ENCODE data around the gene CD200.
"Not testable (repeated sequence)": the region's sequence is repeated elsewhere in the genome, so short reads cannot be mapped to it uniquely, and the experiment has no call there.

The CD200 gene

GRCh38 chr3:112391648-112392047, 58.7 kb downstream of the CD200 start:
- no peak for FAIRE-seq

GRCh38 chr3:112392393-112393359, 59.7 kb downstream of the CD200 start:
- no peak for FAIRE-seq

DNA sequence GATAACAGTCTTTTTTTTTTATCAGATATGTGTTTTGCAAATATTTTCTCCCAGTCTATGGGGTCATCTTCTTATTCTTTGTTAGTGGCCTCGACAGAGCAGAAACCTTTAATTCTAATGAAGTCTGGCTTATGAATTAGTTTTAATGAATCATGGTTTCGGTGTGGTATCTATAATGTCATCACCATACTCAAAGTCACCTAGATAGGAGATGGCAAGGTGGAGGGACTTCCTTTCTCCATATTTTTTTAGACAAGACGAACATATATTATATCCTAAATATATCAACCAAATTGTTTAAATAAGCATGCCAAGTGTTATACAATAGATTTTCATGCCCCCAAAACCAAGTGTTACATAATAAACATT, 60.4 kb downstream of the CD200 start:
- FAIRE-seq = no peak

DNA sequence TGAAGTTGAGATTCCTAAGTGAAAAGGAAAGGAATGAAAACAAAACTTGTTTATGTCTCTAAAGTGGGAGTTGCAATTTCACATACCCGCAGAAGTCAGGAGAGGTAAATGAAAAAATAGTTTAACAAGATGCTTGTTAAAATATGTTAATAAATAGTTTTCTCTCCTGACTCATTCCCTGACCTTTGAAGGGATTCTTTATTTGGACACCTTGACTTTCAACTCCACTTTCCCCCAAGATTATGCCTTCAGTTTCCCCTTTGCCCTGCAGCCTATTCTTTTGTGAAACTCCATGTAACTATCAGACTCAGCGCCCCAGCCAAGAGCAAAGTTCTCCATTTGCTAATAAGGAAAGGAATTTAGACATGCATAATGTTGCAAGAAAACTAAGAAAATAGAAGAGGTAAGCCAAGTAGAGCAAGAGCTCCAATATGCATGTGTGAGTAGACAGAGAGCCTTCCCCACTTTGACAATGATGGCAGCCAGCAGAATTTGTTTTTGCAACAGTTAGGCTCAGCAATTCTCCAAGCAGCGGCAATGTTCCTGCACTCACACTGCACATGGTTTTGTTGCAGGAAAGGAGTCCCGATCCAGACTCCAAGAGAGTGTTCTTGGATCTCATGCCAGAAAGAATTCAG, 61.2 kb downstream of the CD200 start:
- FAIRE-seq = peak; percentile 94

DNA sequence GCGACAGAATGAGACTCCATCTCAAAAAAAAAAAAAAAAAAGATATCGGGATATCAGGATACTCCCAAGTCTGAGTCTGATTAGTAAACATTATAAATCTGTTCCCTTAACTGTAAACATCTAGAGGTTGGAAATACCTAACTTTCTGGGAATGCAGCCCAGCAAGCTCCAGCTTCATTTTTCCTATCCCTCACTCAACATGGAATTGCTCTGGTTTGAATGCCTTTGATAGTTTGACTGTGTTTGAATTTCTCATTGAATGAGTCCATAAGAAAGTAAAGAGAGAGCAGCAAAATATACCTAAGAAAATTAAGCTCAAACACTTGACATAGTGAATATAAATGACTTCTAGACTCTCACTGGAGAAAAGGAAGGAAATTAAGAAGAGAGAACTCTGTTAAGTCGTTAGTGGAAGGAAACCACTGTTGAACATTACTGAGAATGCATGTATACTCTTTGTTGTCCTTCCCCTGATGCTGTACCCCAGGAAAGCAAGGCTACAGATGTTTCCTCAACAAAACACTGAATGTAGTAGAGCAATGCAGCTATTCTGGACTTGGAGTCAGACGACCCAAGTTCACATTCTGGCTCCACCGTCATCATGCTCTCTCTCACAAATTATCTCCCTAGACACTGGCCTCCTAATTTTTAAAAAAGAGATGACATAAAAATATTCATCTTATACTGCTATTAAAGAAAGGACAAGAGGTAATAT, 62.4 kb downstream of the CD200 start:
- FAIRE-seq = peak; percentile 91

GRCh38 chr3:112395896-112396290, 62.9 kb downstream of the CD200 start:
- FAIRE-seq = peak; percentile 82

DNA sequence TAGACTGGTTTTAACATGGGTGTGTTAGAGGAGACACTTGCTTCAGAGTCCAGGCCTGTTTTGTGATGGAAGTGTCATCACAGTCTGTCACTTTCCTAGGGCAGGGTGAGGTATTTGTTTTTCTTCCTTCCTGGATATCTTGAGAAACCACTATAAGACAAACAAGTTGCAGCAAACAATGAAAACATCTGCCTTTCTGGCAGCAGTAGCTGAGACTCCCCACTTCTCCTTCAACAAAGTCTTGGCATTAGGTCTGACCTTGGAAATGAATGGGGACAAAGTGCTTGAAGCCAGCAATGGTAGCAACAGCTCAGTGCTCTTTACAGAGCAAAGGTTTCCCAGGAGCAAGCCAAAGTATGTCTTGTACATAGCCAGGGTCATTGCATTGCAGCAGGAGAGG, 64.6 kb downstream of the CD200 start:
- FAIRE-seq = no peak

- FAIRE-seq = no peak
These were observed 66.1 kb downstream of the CD200 start for GRCh38 chr3:112399064-112399463.

DNA sequence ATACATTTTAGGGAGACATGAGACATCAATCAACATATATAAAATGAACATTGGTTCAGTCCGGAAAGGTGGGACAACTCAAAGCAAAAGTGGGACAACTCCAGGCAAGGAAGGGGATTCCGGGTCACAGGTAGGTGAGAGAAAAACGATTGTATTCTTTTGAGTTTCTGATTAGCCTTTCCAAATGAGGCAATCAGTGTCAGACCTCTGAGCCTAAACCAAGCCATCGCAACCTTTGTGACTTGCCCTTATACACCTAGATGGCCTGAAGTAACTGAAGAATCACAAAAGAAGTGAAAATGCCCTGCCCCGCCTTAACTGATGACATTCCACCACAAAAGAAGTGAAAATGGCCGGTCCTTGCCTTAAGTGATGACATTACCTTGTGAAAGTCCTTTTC, 66.6 kb downstream of the CD200 start:
- FAIRE-seq = not testable (repeated sequence)

DNA sequence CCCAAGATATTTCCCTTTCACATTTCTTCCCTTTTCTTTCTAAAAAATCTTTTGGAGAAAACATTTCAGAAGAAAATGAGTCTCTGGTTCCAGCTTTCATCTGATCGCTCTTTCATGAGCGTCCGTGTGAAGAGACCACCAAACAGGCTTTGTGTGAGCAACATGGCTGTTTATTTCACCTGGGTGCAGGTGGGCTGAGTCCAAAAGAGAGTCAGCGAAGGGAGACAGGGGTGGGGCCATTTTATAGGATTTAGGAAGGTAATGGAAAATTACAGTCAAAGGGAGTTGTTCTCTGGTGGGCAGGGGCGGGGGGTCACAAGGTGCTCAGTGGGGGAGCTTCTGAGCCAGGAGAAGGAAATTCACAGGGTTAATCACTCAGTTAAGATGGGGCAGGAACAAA, 67.4 kb downstream of the CD200 start:
- FAIRE-seq = not testable (repeated sequence)

DNA sequence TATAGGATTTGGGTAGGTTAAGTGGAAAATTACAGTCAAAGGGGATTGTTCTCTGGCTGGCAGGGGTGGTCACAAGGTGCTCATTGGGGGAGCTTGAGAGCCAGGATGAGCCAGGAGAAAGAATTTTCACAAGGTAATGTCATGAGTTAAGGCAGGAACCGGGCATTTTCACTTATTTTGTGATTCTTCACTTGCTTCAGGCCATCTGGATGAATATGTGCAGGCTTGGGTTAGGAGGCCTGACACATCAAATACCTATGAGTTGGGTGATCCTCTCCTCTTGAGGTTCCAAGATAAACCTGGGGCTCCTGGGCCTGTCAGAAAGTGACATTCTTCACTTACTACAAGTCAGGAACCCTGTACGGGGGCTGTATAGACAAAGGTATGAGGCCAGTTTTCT, 68.7 kb downstream of the CD200 start:
- no peak for FAIRE-seq

DNA sequence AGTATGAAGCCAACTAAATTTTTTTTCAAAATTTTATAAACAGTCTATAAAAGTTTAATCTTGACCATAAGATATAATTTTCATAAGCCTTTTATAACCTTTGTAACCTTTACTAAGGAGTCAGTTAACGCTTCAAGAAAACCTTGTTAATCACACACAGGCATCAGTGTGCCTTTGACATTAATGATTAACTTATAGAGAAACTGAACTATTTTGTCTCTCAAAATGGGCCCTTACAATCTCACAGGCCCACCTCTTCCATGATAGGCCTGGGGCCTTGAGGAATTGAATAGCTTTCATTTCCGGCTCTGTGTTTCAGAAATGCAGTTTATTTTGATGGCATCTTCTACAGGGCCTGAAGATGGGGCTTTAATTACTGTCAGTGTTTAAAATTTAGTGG, 70.1 kb downstream of the CD200 start:
- peak; percentile 12 for FAIRE-seq

GRCh38 chr3:112404924-112405549, 72.1 kb downstream of the CD200 start:
- FAIRE-seq = not testable (repeated sequence)

DNA sequence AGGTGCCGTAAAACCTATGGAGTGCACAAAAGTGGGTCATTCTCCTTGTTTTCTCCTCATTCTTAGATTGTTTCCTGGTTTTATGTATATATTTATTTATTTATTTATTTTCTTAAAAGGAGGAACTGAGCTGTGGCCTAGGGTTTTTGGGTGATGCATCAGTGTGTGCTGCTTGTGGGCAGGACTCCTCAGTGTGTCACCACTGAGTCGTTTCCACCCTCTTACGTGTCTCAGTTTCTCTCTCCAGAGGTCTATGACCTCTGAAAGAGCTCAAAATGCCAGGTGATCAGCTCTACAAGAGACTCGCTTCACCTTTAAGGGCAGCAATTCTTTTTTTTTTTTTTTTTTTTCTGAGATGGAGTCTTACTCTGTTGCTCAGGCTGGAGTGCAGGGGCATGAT, 72.9 kb downstream of the CD200 start:
- no peak for FAIRE-seq

DNA sequence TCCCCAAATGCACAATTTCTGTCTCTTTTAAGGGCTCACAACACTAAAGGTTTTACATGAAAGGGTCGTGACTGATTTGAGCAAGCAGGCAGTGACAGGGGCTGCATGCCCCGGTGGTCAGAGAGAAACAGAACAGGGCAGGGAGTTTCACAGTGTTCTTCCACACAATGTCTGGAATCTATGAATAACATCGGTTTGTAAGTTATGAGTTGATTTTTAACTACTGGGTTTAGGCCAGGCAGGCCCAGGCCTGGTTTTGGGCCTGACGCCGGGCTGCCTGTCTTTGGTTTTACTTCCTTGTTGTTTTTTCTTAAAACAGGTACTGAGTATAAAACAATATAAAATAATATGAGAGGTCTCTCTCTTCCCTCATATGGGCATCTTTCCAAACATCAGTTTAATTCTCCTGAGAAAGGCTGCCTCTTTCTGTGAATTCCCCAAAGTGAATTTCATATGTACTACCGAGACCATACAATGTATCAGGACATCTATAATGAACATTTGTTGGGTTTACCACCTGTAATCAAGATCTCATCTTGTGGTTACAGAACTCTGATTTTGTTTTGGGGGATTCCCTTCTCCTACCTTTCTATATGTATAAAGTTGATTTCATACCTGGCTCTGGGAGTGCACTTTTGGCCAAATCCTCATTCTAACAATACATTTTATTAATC, 74.4 kb downstream of the CD200 start:
- no peak for FAIRE-seq

DNA sequence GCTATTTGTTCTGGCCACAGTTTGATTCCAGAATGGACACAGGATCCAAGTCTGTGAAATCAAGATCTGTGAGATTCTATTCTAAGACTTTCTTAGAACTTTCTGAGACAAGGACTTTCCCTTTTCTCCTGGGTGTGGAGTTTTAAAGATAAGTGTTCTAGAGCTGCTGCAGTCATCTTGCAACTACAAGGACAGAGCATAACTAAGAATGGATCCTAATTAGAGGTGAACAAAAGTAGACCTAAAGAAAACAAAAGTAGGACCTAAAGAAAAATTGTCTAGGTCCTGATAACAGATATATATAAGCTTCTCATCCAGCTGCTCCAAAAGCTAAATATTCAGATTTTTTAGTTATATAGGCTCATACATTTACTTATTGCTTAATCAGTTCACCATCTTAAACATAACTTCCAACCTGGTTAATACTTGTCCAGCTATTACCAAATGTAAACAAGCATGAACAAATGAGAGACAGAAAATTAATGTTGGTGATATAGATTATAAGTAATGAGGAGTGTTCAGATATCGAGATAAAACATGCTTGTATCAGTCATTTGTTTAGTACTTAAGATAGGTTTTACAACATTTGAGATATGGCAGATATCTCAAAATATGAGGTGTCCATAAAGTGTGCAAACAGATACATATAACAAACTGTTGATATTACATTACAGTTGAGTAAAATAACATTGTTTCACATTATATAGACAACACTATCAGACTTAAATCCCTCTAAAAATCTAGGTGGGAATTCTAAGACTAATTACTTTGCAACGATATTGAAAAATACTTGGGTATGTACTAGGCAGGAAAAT, 75.1 kb downstream of the CD200 start:
- FAIRE-seq = no peak

DNA sequence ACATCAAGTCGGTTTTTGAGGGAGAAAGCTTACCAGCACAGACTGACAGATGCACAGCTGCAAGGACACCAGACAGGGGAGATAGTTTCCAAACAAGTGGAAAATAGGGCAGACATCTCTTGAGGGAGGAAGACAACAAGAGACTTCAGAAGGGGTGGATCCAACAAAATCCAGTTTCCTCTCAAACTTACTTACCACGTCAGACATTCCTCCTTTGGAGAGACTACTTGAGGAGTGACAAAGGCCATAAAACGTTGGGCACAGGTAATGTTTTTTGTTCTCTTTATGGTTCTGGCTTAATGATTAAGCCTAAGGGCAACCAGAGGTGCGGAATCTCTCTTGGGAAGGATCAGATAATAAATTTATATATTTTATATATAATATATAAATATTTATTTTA, 76.1 kb downstream of the CD200 start:
- FAIRE-seq = no peak

- no peak for FAIRE-seq
These were observed 78.5 kb downstream of the CD200 start for GRCh38 chr3:112411425-112411824.
